HFFc6 (cell line): ENCODE results near the gene TBC1D5. TPM values are rescaled to one million over a fixed set of nuclear protein-coding genes. Genes with fewer than 3 reads are reported as not detected.
A peak's percentile ranks its signal among the peaks of the same experiment; 100 is the strongest.

Source experiments
- DNase-seq: peaks from one replicate; pipeline ENCODE4 v3.0.0-alpha.2; 2018
- H3K27ac Mint-ChIP-seq: 2 replicates; pipeline ENCODE4 v1.8.0; 2020; ENCODE audit warnings: mild to moderate bottlenecking, mixed read lengths
- H3K27me3 Mint-ChIP-seq: 2 replicates; pipeline ENCODE4 v1.8.0; 2021; ENCODE audit warnings: mild to moderate bottlenecking, moderate library complexity, mixed read lengths; ENCODE audit not compliant: insufficient read depth
- H3K36me3 Mint-ChIP-seq: 2 replicates; pipeline ENCODE4 v1.8.0; 2021; ENCODE audit warnings: low read depth, mixed read lengths
- H3K4me1 Mint-ChIP-seq: 2 replicates; pipeline ENCODE4 v1.8.0; 2020; ENCODE audit warnings: low read depth, mixed read lengths
- H3K4me3 Mint-ChIP-seq: 2 replicates; pipeline ENCODE4 v1.8.0; 2020; ENCODE audit warnings: mild to moderate bottlenecking, moderate library complexity, mixed read lengths
- H3K9me3 Mint-ChIP-seq: 2 replicates; pipeline ENCODE4 v1.8.0; 2020; ENCODE audit warnings: mild to moderate bottlenecking, mixed read lengths
- CTCF ChIP-seq: fragments of 200-600 bp; sonication (generic); IDR thresholded peaks from 2 replicates; pipeline ENCODE4 v1.5.0; 2021; ENCODE audit warnings: antibody characterized with exemption, mild to moderate bottlenecking
- total RNA-seq, 6 experiments: library from RNA; stranded (reverse); fragmentation: NEBNext Ultra II Directional; extraction: Animal tissue kit (Norgen Biotek cat#: 25700); gene quantifications; 2 replicates in 1 of 6; 3 replicates in 5 of 6; pipeline ENCODE4 v1.2.3, GENCODE V29; 2021

Gene TBC1D5
- total RNA-seq, 6 experiments from 2014 or later: 37.2 to 46.0 (median 40.1) TPM

DNA sequence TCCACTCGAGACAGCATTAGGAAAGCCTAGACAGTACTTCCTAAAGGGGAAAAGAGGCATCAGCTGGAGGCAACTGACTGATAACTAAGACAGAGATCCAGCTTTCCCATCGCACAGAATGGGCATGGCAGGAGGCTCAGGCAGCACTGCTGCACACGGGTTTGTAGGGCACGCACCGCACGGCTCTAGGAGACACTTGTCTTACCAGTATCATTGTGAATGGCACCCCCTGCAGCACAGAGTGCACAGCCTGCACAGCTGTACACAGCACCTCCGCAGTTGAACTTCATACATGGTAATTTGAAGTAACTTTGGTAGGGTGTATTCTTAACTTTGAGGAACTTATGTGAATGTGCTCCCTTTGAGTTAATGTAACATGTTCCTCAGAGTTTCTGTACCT, 576.1 kb downstream of the TBC1D5 start:
- TF ChIP-seq CTCF: no peak

DNA sequence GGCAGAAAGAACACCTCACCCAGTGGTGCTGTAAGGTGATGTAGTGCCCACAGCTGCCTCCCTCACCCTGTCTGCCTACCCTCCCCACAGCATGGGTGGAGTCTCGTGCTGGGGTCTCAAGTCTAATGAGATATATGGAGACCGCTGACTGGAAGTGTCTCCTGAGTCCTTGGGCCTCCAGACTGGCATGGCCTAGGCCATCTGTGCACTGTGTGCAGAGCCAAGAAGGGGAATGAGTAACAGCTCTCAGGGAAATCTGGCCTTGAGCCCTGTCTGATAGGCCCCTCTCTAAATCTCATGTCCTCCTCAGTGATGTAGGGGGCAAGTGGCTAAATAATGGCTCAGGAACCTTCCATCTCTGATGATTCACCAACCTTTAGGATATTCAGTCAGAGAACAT, 580.3 kb downstream of the TBC1D5 start:
- Mint-ChIP-seq H3K9me3 (no peaks in the 10 kb centered on the region), H3K4me1 (peaks cover 24% of the 10 kb centered on the region), H3K27me3 (no peaks in the 10 kb centered on the region), H3K27ac (no peak overlapping the region), H3K36me3 (peaks cover 10% of the 10 kb centered on the region; the same call in 1 of the 2 replicates), H3K4me3 (no peak overlapping the region)
- no peak for TF ChIP-seq CTCF
- DNase-seq: no peak

More for the DNA sequence above, 576.1 kb downstream of the TBC1D5 start:
- no peaks in the 10 kb centered on the region for H3K4me1 Mint-ChIP-seq
- H3K27me3 Mint-ChIP-seq: 0 out of 2 replicates have a peak, but pooled peaks cover 2% of the 10 kb centered on the region
- H3K27ac Mint-ChIP-seq: no peak overlapping the region
- H3K4me3 Mint-ChIP-seq: no peak overlapping the region
- no peaks in the 10 kb centered on the region for H3K36me3 Mint-ChIP-seq
- H3K9me3 Mint-ChIP-seq: no peaks in the 10 kb centered on the region
- DNase-seq: no peak

GRCh38 chr3:17160597-17160996, 581.8 kb downstream of the TBC1D5 start:
- H3K4me1 Mint-ChIP-seq: peaks cover 24% of the 10 kb centered on the region
- H3K27ac Mint-ChIP-seq: no peak overlapping the region; the same call in 1 of the 2 replicates
- no peaks in the 10 kb centered on the region for H3K27me3 Mint-ChIP-seq
- TF ChIP-seq CTCF: no peak
- no peak overlapping the region for H3K4me3 Mint-ChIP-seq
- peaks cover 10% of the 10 kb centered on the region for H3K36me3 Mint-ChIP-seq
- no peak for DNase-seq
- H3K9me3 Mint-ChIP-seq: no peaks in the 10 kb centered on the region

DNA sequence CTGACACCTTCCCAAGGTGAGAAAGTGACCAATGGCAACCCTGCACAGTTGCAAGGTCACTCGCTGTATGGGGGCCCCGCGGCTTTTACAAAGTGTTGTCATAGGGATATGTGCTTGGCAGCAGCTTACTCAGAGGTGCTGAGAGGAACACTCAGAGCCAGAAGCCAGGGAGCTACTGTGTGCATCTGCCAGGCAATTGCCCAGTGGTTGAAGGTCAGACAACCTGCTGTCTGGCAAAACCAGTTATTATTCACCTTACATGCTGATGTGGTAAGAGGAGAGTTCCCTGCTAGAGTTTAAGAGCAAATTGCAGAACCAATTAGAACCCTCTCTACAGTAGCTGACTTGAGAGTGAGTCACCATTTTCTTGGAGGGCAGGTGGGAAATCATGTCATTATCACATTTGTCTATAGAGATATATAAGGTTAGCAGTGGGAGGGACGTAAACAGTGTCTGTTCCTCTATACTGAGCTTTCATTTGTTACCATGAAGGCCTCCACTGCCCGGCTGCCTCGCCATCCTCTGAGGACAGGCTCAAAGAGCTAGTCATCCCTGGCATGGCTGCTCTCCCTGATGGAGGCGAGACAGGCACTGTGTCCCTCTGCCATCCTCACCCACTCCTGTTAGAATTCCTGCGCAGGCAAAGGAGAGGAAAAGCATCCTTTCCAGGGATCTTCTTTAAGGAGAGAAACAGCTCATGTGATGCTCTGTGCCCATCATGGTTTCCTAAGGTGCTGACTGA, 583.3 kb downstream of the TBC1D5 start:
- DNase-seq: no peak
- H3K27ac Mint-ChIP-seq: peak overlapping the region; percentile 18; the same call in 1 of the 2 replicates
- H3K36me3 Mint-ChIP-seq: peaks cover 19% of the 10 kb centered on the region
- H3K4me1 Mint-ChIP-seq: peaks cover 24% of the 10 kb centered on the region
- no peak for TF ChIP-seq CTCF
- H3K9me3 Mint-ChIP-seq: 0 out of 2 replicates have a peak, but pooled peaks cover 2% of the 10 kb centered on the region
- no peaks in the 10 kb centered on the region for H3K27me3 Mint-ChIP-seq
- no peak overlapping the region for H3K4me3 Mint-ChIP-seq

DNA sequence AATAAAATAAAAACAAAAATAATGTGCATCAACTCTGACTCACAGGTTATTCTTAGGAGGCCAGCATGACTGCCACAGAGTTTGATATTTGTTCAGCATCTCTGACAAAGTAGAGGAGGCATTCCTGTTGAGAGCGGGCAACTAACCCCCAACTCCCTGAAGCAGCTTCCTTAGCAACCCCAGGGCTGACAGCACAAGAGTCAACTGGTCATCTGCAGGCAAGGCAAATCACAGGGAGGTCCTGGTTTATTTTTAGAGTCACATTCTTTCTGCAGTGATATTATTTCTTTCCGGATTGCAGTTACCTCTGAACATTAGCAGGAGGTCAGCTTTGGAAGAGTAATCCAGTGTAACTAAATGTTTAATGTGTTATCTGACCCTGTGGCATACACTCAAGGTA, 584.7 kb downstream of the TBC1D5 start:
- TF ChIP-seq CTCF: no peak
- Mint-ChIP-seq H3K9me3 (0 out of 2 replicates have a peak, but pooled peaks cover 6% of the 10 kb centered on the region), H3K4me1 (peaks cover 24% of the 10 kb centered on the region), H3K36me3 (peaks cover 33% of the 10 kb centered on the region), H3K4me3 (peak overlapping the region; percentile 33; the same call in 1 of the 2 replicates), H3K27ac (peak overlapping the region; percentile 78), H3K27me3 (no peaks in the 10 kb centered on the region; the same call in 1 of the 2 replicates)
- DNase-seq: peak; percentile 75
